Measurements from ENCODE around the gene BABAM2.

The BABAM2 gene

DNA sequence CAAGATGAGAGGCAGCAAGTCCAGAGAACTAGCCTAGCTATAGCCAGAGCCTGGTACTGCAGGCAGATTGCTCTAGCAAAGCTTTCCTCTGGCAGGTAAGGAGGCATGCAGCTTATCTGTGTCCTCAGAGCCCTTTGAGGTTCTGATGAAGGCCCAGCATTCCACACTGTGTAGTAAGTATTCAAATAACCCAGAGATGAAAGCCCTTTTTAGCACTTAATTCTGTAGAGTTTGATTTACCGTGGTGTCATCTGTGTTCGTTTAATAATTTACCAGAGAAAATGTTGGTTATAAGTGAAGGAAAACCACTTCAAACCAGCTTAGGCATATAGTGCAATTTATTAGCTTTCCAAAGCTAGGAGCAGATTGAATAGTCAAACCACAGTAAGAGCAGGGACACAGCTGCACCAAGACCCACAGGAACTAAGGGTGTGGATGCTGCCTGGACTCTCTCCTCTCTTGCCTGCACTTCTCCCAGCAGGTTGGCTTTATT, 226.6 kb downstream of the BABAM2 start:
- DNase-seq (ENCODE audit: low spot score in 2 of 2), result no peak
- Histone ChIP-seq H3K4me1 (no peaks in the 10 kb centered on the region), H3K4me3 (no peak overlapping the region), H3K9me3 (no peaks in the 10 kb centered on the region), H3K36me3 (replicated peaks) (no peaks in the 10 kb centered on the region), H3K27me3 (ENCODE audit: low read depth) (no peaks in the 10 kb centered on the region)
- in situ Hi-C loops (cut with MboI; ENCODE audit: low sequenced_read_pairs), result no loop called here

DNA sequence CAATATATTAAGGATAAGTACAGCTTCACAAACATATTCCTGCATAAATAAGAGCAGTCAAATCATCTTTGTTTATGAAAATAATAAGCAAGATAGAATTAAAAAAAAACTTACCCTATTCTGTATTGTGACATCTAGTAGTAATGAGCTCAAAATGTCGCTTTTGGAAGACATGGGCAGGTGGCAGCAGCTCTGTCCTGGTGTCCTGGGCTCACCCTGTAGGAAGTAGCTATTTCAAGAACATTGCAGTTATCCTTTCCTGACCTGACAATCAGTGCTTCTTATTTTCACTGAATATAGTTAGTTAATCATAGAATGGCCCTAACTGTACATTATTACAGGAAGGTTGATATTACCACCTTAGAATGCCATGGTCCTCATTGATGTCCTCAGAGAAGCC, 229.1 kb downstream of the BABAM2 start:
- Histone ChIP-seq H3K36me3 (replicated peaks) (no peaks in the 10 kb centered on the region), H3K4me3 (no peak overlapping the region), H3K27me3 (ENCODE audit: low read depth) (no peaks in the 10 kb centered on the region), H3K4me1 (peaks cover 4% of the 10 kb centered on the region; the same call in 1 of the 2 replicates), H3K9me3 (no peaks in the 10 kb centered on the region)
- in situ Hi-C loops (cut with MboI; ENCODE audit: low sequenced_read_pairs), result no loop called here
- DNase-seq (ENCODE audit: low spot score in 2 of 2), result no peak

GRCh38 chr2:28128281-28128950, 237.9 kb downstream of the BABAM2 start:
- Histone ChIP-seq H3K36me3 (replicated peaks) (no peaks in the 10 kb centered on the region), H3K4me1 (no peaks in the 10 kb centered on the region), H3K4me3 (no peak overlapping the region), H3K9me3 (no peaks in the 10 kb centered on the region), H3K27me3 (ENCODE audit: low read depth) (no peaks in the 10 kb centered on the region)
- in situ Hi-C loops (cut with MboI; ENCODE audit: low sequenced_read_pairs), result no loop called here
- no peak for DNase-seq (ENCODE audit: low spot score in 2 of 2)

DNA sequence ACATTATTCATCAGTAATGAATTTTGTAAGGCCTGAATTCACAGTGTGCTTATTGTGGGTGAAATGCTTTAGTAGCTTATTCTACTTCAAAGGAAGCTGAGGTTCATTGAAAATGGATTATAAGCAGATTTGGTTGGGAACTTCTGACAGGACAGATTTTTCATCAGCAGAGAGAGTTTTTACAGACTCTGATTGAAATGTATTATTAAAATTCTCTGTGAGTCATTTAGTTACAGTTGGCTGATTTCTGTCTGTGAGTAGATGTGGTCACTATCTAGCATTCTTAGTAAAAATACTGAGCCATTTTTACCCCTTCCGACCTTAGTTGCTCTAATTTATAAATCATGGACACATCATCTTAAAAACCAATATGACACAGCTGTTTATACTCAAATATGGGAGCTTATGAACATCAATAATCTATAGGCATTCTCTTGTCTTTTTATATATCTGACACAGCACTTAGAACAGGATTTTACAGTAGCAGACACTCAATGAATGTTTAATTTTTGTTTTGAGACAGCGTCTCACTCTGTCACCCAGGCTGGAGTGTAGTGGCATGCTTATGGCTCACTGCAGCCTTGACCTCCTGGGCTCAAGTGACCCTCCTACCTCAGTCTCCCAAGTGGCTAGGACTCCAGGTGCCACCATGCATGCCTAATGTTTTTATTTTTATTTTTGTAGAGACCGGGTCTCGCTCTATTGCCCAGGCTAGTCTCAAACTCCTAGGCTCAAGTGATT, 239.6 kb downstream of the BABAM2 start:
- Histone ChIP-seq H3K27me3 (ENCODE audit: low read depth) (no peaks in the 10 kb centered on the region), H3K4me1 (no peaks in the 10 kb centered on the region), H3K36me3 (replicated peaks) (no peaks in the 10 kb centered on the region), H3K4me3 (no peak overlapping the region), H3K9me3 (no peaks in the 10 kb centered on the region)
- in situ Hi-C loops (cut with MboI; ENCODE audit: low sequenced_read_pairs), result no loop called here
- no peak for DNase-seq (ENCODE audit: low spot score in 2 of 2)

DNA sequence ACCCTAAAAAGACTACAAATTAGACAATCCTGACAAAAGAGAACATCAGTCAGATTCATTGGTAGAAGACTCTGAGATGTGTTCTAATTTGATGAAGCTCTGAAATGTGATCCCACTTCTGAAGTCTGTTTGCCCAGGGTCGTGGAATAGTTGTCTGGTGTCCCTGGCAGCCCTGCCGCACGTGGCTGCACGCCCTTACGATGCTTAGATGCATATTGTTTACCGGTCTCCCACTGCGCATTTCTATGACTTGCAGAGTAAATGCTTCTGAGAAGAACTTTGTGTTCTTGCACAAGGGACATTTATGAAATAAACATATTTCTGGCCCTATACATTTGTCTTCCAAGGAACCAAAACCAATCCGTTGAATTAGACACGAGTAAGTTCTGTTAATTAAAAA, 243.2 kb downstream of the BABAM2 start:
- Histone ChIP-seq H3K4me1 (peaks cover 4% of the 10 kb centered on the region; the same call in 1 of the 2 replicates), H3K27me3 (ENCODE audit: low read depth) (no peaks in the 10 kb centered on the region), H3K36me3 (replicated peaks) (no peaks in the 10 kb centered on the region), H3K9me3 (no peaks in the 10 kb centered on the region), H3K4me3 (no peak overlapping the region)
- no peak for DNase-seq (ENCODE audit: low spot score in 2 of 2)
- in situ Hi-C loops (cut with MboI; ENCODE audit: low sequenced_read_pairs), result no loop called here

GRCh38 chr2:28134262-28134812, 243.8 kb downstream of the BABAM2 start:
- H3K27me3 ChIP-seq (ENCODE audit: low read depth), result no peaks in the 10 kb centered on the region
- H3K4me1 ChIP-seq, result peaks cover 4% of the 10 kb centered on the region; the same call in 1 of the 2 replicates
- H3K4me3 ChIP-seq, result no peak overlapping the region
- H3K9me3 ChIP-seq, result no peaks in the 10 kb centered on the region
- DNase-seq (ENCODE audit: low spot score in 2 of 2), result no peak
- H3K36me3 ChIP-seq (replicated peaks), result no peaks in the 10 kb centered on the region
- in situ Hi-C loops (cut with MboI; ENCODE audit: low sequenced_read_pairs), result no loop called here

GRCh38 chr2:28134857-28135256, 244.3 kb downstream of the BABAM2 start:
- H3K27me3 ChIP-seq (ENCODE audit: low read depth), result no peaks in the 10 kb centered on the region
- H3K4me3 ChIP-seq, result no peak overlapping the region
- DNase-seq (ENCODE audit: low spot score in 2 of 2), result no peak
- H3K9me3 ChIP-seq, result no peaks in the 10 kb centered on the region
- no peaks in the 10 kb centered on the region for H3K36me3 ChIP-seq (replicated peaks)
- peaks cover 4% of the 10 kb centered on the region; the same call in 1 of the 2 replicates for H3K4me1 ChIP-seq
- in situ Hi-C loops (cut with MboI; ENCODE audit: low sequenced_read_pairs), result no loop called here

DNA sequence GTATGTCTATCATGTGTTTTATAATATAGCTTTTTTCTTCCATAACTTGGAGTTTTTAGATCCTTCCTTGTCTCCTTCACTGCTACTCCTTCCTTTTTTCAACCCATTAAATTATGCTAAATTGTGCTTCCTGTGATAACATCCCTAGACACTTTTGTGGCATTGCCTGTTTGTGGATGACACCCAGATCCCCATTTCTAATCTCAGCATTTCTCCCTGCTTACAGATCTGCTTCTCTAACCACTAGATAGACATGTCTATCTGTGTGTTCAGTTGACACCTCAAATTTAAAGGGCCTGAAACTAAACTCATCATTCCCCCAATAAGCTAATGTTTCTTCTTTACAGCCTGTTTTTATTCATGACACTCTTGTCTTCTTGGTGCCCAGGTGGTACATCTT, 244.8 kb downstream of the BABAM2 start:
- H3K9me3 ChIP-seq, result no peaks in the 10 kb centered on the region
- no peak overlapping the region for H3K4me3 ChIP-seq
- no peaks in the 10 kb centered on the region for H3K36me3 ChIP-seq (replicated peaks)
- no peaks in the 10 kb centered on the region for H3K27me3 ChIP-seq (ENCODE audit: low read depth)
- in situ Hi-C loops (cut with MboI; ENCODE audit: low sequenced_read_pairs), result no loop called here
- DNase-seq (ENCODE audit: low spot score in 2 of 2), result no peak
- peaks cover 4% of the 10 kb centered on the region; the same call in 1 of the 2 replicates for H3K4me1 ChIP-seq

DNA sequence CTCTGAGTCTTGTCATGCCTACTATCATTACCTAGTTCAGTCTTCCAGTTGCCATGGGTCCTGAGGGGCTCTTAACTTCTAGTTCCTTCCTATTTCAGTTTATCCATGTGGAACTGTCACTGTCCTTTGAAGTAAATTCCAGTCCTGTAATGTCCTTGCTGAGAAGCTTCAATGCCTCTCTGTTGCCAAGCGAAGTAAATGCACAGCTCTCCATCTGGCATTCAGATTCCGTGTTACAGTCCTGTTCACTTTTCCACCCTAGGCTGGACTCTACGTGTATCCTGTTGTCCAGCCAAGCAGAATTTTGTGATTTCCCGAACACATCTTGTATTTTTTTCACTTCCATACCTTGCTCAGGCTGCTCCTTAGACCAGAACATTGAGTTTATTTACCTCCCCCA, 245.3 kb downstream of the BABAM2 start:
- H3K36me3 ChIP-seq (replicated peaks), result no peaks in the 10 kb centered on the region
- H3K27me3 ChIP-seq (ENCODE audit: low read depth), result no peaks in the 10 kb centered on the region
- in situ Hi-C loops (cut with MboI; ENCODE audit: low sequenced_read_pairs), result no loop called here
- H3K4me3 ChIP-seq, result no peak overlapping the region
- peaks cover 4% of the 10 kb centered on the region; the same call in 1 of the 2 replicates for H3K4me1 ChIP-seq
- DNase-seq (ENCODE audit: low spot score in 2 of 2), result no peak
- H3K9me3 ChIP-seq, result no peaks in the 10 kb centered on the region

DNA sequence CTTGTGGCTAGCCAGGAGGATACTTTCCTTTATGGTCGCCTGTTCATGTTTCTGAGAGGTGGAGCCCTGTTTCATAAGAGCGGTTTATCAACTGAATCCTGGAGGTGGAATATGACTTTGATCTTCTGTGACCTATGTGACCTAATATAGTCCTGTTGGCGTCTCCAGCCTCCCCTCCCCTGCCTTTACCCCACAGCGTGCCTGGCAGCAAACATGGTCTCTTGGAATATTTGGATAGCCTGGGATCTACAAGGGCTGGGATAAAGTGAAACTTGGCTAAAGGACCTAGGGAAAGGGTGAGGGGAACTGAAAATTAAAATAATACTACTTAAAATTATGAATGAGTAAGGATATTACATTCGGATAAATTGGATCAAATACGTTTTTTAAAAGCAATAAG, 246.0 kb downstream of the BABAM2 start:
- DNase-seq (ENCODE audit: low spot score in 2 of 2), result no peak
- H3K4me1 ChIP-seq, result peaks cover 4% of the 10 kb centered on the region; the same call in 1 of the 2 replicates
- no peak overlapping the region for H3K4me3 ChIP-seq
- no peaks in the 10 kb centered on the region for H3K9me3 ChIP-seq
- H3K36me3 ChIP-seq (replicated peaks), result no peaks in the 10 kb centered on the region
- in situ Hi-C loops (cut with MboI; ENCODE audit: low sequenced_read_pairs), result no loop called here
- no peaks in the 10 kb centered on the region for H3K27me3 ChIP-seq (ENCODE audit: low read depth)

DNA sequence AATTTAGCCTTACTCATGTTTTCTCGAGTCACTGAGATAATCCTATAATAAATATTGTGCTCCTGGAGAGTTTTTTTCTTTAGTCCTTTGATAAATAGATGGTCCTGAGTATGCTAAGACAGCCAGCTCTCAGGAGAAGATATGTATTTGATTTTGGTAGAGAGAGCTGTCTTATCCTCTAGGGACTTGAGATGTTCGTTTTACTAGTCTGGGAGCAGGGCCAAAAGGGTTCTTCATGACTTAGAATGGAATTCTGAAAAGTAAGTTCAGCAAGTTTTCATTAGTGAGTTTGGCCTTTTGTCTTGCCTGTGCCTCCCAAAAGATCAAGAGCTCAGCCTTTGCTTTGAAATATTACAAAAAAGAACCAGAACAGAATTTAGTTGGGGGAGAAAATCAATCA, 246.7 kb downstream of the BABAM2 start:
- in situ Hi-C loops (cut with MboI; ENCODE audit: low sequenced_read_pairs), result no loop called here
- Histone ChIP-seq H3K4me3 (no peak overlapping the region), H3K4me1 (peaks cover 4% of the 10 kb centered on the region; the same call in 1 of the 2 replicates), H3K9me3 (no peaks in the 10 kb centered on the region), H3K36me3 (replicated peaks) (no peaks in the 10 kb centered on the region), H3K27me3 (ENCODE audit: low read depth) (no peaks in the 10 kb centered on the region)
- DNase-seq (ENCODE audit: low spot score in 2 of 2), result peak; percentile 29 to 37

DNA sequence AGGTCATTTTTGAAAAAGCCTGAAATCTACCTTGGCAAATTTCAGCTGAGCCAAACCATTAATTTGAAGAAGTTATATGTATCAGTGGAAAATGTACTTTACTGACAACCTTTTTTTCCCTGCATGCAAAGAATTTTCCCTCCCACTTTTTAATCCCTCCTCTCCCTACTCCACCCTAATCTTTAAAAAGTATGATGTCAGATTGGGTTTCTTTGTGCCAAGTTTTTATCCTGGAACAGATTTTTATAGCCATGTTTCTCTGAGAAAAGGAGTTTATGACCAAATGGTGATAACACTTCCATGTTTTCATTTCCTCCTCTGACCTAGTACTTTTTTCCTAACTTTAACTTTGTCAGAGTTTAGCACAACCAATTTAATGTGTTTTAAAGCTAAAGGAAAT, 251.9 kb downstream of the BABAM2 start:
- Histone ChIP-seq H3K4me1 (no peaks in the 10 kb centered on the region), H3K36me3 (replicated peaks) (no peaks in the 10 kb centered on the region), H3K27me3 (ENCODE audit: low read depth) (no peaks in the 10 kb centered on the region), H3K9me3 (no peaks in the 10 kb centered on the region), H3K4me3 (no peak overlapping the region)
- in situ Hi-C loops (cut with MboI; ENCODE audit: low sequenced_read_pairs), result no loop called here
- DNase-seq (ENCODE audit: low spot score in 2 of 2), result no peak

- Histone ChIP-seq H3K4me1 (no peaks in the 10 kb centered on the region), H3K9me3 (no peaks in the 10 kb centered on the region), H3K4me3 (no peak overlapping the region), H3K36me3 (replicated peaks) (no peaks in the 10 kb centered on the region), H3K27me3 (ENCODE audit: low read depth) (no peaks in the 10 kb centered on the region)
- DNase-seq (ENCODE audit: low spot score in 2 of 2), result no peak
- in situ Hi-C loops (cut with MboI; ENCODE audit: low sequenced_read_pairs), result no loop called here
Measured at GRCh38 chr2:28148000-28148399, 257.5 kb downstream of the BABAM2 start.

DNA sequence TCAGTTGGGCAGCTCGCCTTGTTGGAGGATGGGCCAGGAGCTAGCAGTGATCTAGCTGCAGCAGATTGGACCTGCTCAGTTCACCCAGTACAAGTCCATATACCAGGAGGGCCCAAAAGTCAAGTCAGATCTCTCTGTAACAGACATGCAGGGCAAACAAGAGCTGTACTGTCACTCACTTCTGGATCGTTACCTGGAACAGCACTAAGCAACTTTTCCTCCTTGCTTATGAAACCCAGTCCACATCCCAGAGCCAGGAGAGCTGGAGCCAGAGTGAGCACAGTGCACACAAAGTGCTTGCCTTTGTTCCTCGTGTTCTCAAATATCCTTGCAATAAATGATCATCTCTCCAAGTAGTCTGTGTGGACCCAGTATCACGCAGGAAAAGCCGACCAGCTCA, 258.0 kb downstream of the BABAM2 start:
- in situ Hi-C loops (cut with MboI; ENCODE audit: low sequenced_read_pairs), result no loop called here
- Histone ChIP-seq H3K4me3 (no peak overlapping the region), H3K9me3 (no peaks in the 10 kb centered on the region), H3K4me1 (no peaks in the 10 kb centered on the region), H3K27me3 (ENCODE audit: low read depth) (no peaks in the 10 kb centered on the region), H3K36me3 (replicated peaks) (no peaks in the 10 kb centered on the region)
- no peak for DNase-seq (ENCODE audit: low spot score in 2 of 2)
